ENCODE measurements around the gene EIF2S3.

EIF2S3 gene

DNA sequence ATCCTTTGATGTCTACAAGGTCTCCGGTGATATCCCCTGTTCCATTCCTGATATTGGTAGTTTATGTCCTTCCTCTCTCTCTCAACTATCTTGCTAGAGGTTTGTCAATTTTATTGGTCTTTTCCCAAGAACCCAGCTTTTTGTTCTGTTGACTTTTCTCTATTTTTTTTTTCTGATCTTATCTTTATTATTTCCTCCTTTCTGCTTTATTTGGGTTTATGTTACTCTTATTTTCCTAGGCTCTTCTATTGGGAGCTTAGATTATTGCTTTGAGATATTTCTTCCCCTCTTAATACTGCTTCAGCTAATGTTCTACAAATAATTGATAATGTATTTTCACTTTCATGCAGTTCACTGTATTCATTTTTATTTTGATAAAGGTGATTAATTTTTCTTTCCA, 44.2 kb downstream of the EIF2S3 start:
- no peak overlapping the region for H3K4me3 ChIP-seq (ENCODE audit: low read length)
- no peaks in the 10 kb centered on the region for H3K9me3 ChIP-seq (ENCODE audit: control insufficient read depth, low read depth, low read length)
- H3K9ac ChIP-seq (ENCODE audit: low read length), result no peak overlapping the region
- no peaks in the 10 kb centered on the region for H3K27me3 ChIP-seq (ENCODE audit: control insufficient read depth, insufficient read depth, low read length)
- no peak overlapping the region for H3K27ac ChIP-seq (ENCODE audit: low read length)
- H3K4me1 ChIP-seq (ENCODE audit: control insufficient read depth, low read depth, low read length), result no peaks in the 10 kb centered on the region
- H3K36me3 ChIP-seq (ENCODE audit: control insufficient read depth, low read depth, low read length), result no peaks in the 10 kb centered on the region

DNA sequence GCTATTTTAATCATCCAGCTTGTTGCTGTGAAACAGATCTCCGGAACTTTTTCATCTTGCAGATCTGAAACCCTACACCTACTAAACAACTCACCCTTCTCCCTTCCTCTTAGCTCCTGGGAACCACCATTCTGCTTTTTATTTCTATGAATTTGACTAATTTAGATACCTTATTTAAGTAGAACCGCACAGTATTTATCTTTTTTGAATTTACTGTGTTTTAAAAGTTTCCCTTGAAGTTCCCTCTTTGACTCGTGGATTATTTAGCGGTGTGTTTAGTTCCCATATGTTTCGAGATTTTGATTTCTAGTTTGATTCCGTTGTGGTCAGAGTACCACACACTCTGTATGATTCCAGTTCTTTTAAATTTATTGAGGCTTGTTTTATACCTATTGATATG, 44.6 kb downstream of the EIF2S3 start:
- no peak overlapping the region for H3K9ac ChIP-seq (ENCODE audit: low read length)

DNA sequence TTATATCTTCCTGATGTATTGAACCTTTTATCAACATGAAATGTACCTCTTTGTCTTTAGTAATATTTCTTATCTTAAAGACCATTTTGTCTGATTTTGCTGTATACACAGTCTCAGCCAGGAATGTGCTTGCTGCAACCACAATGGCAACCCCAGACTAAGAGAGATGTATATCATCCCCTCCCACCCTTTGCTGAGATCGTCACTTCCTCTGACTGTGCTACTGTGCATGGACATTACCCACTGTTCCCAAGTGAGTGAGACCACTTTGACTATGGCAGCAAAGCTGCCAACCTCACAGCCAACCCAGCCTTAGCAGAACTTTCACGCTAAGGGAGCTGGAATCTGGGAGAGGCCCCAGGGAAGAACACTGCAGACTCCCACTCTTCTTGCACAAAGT, 46.0 kb downstream of the EIF2S3 start:
- H3K4me3 ChIP-seq (ENCODE audit: low read length), result no peak overlapping the region
- no peak overlapping the region for H3K9ac ChIP-seq (ENCODE audit: low read length)
- no peaks in the 10 kb centered on the region for H3K36me3 ChIP-seq (ENCODE audit: control insufficient read depth, low read depth, low read length)
- no peaks in the 10 kb centered on the region for H3K9me3 ChIP-seq (ENCODE audit: control insufficient read depth, low read depth, low read length)
- no peak overlapping the region for H3K27ac ChIP-seq (ENCODE audit: low read length)
- H3K4me1 ChIP-seq (ENCODE audit: control insufficient read depth, low read depth, low read length), result no peaks in the 10 kb centered on the region
- H3K27me3 ChIP-seq (ENCODE audit: control insufficient read depth, insufficient read depth, low read length), result no peaks in the 10 kb centered on the region

More for the DNA sequence above, 44.6 kb downstream of the EIF2S3 start:
- no peak overlapping the region for H3K4me3 ChIP-seq (ENCODE audit: low read length)
- no peak overlapping the region for H3K27ac ChIP-seq (ENCODE audit: low read length)
- no peaks in the 10 kb centered on the region for H3K36me3 ChIP-seq (ENCODE audit: control insufficient read depth, low read depth, low read length)
- no peaks in the 10 kb centered on the region for H3K4me1 ChIP-seq (ENCODE audit: control insufficient read depth, low read depth, low read length)
- no peaks in the 10 kb centered on the region for H3K27me3 ChIP-seq (ENCODE audit: control insufficient read depth, insufficient read depth, low read length)
- H3K9me3 ChIP-seq (ENCODE audit: control insufficient read depth, low read depth, low read length), result no peaks in the 10 kb centered on the region

DNA sequence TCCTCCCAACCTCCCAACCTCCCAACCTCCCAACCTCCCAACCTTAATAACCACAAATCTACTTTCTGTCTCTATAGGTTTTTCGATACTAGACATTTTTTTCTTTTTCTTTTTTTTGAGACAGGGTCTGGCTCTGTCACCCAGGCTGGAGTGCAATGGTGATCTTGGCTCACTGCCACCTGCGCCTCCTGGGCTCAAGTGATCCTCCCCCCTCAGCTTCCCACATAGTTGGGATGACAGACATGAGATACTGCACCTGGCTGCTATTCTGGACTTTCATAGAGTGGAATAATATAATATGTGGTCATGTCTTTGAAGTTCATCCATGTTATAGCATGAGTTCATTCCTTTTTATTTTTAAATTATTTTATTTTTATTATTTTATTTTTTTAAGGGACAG, 55.3 kb downstream of the EIF2S3 start:
- Histone ChIP-seq H3K4me1 (ENCODE audit: control insufficient read depth, low read depth, low read length) (no peaks in the 10 kb centered on the region), H3K27me3 (ENCODE audit: control insufficient read depth, insufficient read depth, low read length) (no peaks in the 10 kb centered on the region), H3K9ac (ENCODE audit: low read length) (no peak overlapping the region), H3K36me3 (ENCODE audit: control insufficient read depth, low read depth, low read length) (no peaks in the 10 kb centered on the region), H3K4me3 (ENCODE audit: low read length) (no peak overlapping the region), H3K27ac (ENCODE audit: low read length) (no peak overlapping the region), H3K9me3 (ENCODE audit: control insufficient read depth, low read depth, low read length) (no peaks in the 10 kb centered on the region)

DNA sequence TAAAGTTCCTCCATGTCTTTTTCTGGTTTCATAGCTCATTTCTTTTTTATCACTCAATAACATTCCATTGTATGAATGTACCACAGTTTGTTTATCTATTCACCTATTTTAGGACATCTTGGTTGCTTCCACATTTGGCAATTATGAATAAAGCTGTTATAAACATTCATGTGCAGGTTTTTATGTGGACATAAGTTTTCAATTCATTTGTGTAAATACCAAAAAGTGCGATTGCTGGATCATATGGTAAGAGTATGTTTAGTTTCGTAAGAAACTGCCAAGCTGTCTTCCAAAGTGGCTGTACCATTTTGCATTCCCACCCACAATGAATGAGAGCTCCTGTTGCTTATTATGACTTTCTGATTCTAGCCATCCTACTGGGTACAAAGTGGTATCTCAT, 58.4 kb downstream of the EIF2S3 start:
- Histone ChIP-seq H3K27ac (ENCODE audit: low read length) (no peak overlapping the region), H3K36me3 (ENCODE audit: control insufficient read depth, low read depth, low read length) (no peaks in the 10 kb centered on the region), H3K9ac (ENCODE audit: low read length) (no peak overlapping the region), H3K27me3 (ENCODE audit: control insufficient read depth, insufficient read depth, low read length) (no peaks in the 10 kb centered on the region), H3K4me1 (ENCODE audit: control insufficient read depth, low read depth, low read length) (no peaks in the 10 kb centered on the region), H3K4me3 (ENCODE audit: low read length) (no peak overlapping the region), H3K9me3 (ENCODE audit: control insufficient read depth, low read depth, low read length) (no peaks in the 10 kb centered on the region)

DNA sequence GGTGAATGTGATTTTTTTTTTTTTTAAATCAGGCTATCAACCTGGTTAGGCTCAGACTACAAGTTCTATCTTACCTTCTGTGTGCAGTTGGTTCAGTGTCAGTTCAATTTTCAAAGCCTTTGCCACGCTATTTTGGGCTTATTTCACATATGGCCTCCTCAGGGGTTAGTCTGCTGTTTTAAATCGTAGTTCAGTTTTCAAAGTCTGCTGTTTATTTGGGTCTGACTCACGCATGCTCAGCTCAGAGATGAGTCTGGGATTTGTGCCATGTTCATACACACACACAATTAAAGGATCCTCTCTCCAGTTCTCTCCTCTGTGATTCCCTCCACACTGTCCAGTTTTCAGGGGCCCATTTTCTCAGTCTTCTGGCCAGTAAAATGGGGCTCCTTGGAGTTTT, 62.5 kb downstream of the EIF2S3 start:
- H3K27me3 ChIP-seq (ENCODE audit: control insufficient read depth, insufficient read depth, low read length), result no peaks in the 10 kb centered on the region
- H3K36me3 ChIP-seq (ENCODE audit: control insufficient read depth, low read depth, low read length), result no peaks in the 10 kb centered on the region
- no peaks in the 10 kb centered on the region for H3K4me1 ChIP-seq (ENCODE audit: control insufficient read depth, low read depth, low read length)
- H3K4me3 ChIP-seq (ENCODE audit: low read length), result no peak overlapping the region
- no peaks in the 10 kb centered on the region for H3K9me3 ChIP-seq (ENCODE audit: control insufficient read depth, low read depth, low read length)
- H3K27ac ChIP-seq (ENCODE audit: low read length), result no peak overlapping the region
- H3K9ac ChIP-seq (ENCODE audit: low read length), result no peak overlapping the region

DNA sequence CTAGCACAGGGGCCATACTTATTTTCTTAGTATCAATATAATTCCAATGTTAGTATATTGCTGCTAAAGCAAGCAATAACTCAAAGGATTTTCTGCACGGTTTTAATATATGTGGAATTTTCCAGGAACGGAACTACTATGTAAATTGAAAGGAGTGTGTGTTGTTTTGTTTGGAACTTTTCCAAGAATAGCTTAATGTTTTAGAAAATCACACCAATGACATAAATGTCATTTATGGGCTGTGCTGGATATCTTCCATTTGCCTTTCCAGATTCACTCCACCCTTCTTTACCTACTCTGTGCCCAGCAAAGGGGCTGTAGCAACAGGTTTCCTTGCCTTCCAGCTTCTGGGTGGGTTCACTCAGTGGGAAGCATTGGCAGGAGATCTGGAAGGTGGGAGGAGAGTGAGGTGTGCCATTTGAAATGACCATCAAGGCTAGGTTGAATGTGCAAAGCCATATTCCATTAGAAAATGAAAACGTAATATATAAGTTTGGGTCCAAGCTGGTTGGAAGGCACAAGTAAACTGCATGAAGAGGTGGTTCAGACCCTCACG, 69.6 kb downstream of the EIF2S3 start:
- H3K9me3 ChIP-seq (ENCODE audit: control insufficient read depth, low read depth, low read length), result no peaks in the 10 kb centered on the region
- no peaks in the 10 kb centered on the region for H3K36me3 ChIP-seq (ENCODE audit: control insufficient read depth, low read depth, low read length)
- H3K27ac ChIP-seq (ENCODE audit: low read length), result no peak overlapping the region
- H3K4me1 ChIP-seq (ENCODE audit: control insufficient read depth, low read depth, low read length), result no peaks in the 10 kb centered on the region
- no peak overlapping the region for H3K9ac ChIP-seq (ENCODE audit: low read length)
- no peaks in the 10 kb centered on the region for H3K27me3 ChIP-seq (ENCODE audit: control insufficient read depth, insufficient read depth, low read length)
- no peak overlapping the region for H3K4me3 ChIP-seq (ENCODE audit: low read length)

DNA sequence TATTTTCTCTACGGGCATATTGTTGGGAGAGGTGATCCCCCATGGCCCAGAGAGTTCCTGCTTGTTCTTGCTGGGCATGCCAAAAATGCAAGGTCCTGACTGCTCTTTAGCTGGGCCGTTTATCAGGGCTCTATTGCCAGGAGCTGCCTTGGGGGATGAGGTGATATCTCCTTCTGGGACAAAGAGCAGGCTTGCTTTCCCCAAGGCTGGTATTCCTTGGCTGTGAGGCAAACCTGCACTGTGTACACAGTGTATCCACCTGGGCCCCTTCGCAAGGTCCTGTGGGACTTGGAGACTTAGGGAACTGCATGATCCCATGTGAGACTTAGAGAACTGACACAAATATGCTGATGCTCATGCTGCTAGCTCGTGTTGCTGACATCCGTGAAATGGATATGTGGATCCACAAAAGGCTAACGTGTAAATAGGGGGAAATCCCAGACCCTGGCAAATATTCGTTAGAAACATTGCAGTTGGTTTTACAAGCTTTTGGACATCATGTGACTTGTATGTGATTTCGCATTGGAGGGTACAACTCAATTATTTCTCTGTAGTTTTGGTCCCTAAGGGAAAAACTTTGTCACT, 70.4 kb downstream of the EIF2S3 start:
- Histone ChIP-seq H3K27ac (ENCODE audit: low read length) (no peak overlapping the region), H3K36me3 (ENCODE audit: control insufficient read depth, low read depth, low read length) (no peaks in the 10 kb centered on the region), H3K27me3 (ENCODE audit: control insufficient read depth, insufficient read depth, low read length) (no peaks in the 10 kb centered on the region), H3K9ac (ENCODE audit: low read length) (no peak overlapping the region), H3K9me3 (ENCODE audit: control insufficient read depth, low read depth, low read length) (no peaks in the 10 kb centered on the region), H3K4me3 (ENCODE audit: low read length) (no peak overlapping the region), H3K4me1 (ENCODE audit: control insufficient read depth, low read depth, low read length) (peaks cover under 1% of the 10 kb centered on the region)

Measured in iPS-18a (cell line).